HepG2 (cell line): ENCODE data around the gene ZNF773. TPM values are rescaled to one million over a fixed set of nuclear protein-coding genes. Genes with fewer than 3 reads are reported as not detected.

ENCODE experiments used
- CC2D1A ChIP-seq: sonication (generic); formaldehyde crosslinking; IDR thresholded peaks from 2 replicates; pipeline ENCODE4 v1.8.1; 2023; ENCODE audit warnings: mild to moderate bottlenecking, missing genetic modification reagents
- CEBPB ChIP-seq: IDR thresholded peaks from 2 replicates; pipeline ENCODE4 v1.6.1; 2011; ENCODE audit warnings: low read depth, low read length, improper control_type of control experiment, borderline replicate concordance
- EEA1 ChIP-seq: sonication (generic); formaldehyde crosslinking; IDR thresholded peaks from 2 replicates; pipeline ENCODE4 v1.5.1; 2020; ENCODE audit warnings: mild to moderate bottlenecking, missing genetic modification reagents, borderline replicate concordance
- ETV6 ChIP-seq: sonication (generic); formaldehyde crosslinking; conservative IDR thresholded peaks from 2 replicates; pipeline ENCODE4 v1.4.0; 2020; ENCODE audit warnings: missing genetic modification reagents
- FOXC1 ChIP-seq: sonication (generic); formaldehyde crosslinking; IDR thresholded peaks from 2 replicates; pipeline ENCODE4 v1.8.0; 2022; ENCODE audit warnings: mild to moderate bottlenecking, missing genetic modification reagents, borderline replicate concordance
- GFI1 ChIP-seq: sonication (generic); formaldehyde crosslinking; IDR thresholded peaks from 2 replicates; pipeline ENCODE4 v1.5.0; 2020; ENCODE audit warnings: missing genetic modification reagents, mild to moderate bottlenecking, borderline replicate concordance
- HNF4G ChIP-seq, 2 experiments: sonication (generic) in 1 of 2; formaldehyde crosslinking in 1 of 2; IDR thresholded peaks; 2 replicates each; pipeline versions ENCODE4 v1.4.0 to v1.6.1; 2011 to 2020; ENCODE audit warnings: borderline replicate concordance in 2 of 2, low read depth in 2 of 2, mild to moderate bottlenecking in 2 of 2, low read length in 1 of 2, missing genetic modification reagents in 1 of 2, moderate library complexity in 1 of 2
- JDP2 ChIP-seq: sonication (generic); formaldehyde crosslinking; IDR thresholded peaks from 2 replicates; pipeline ENCODE4 v1.8.1; 2022; ENCODE audit warnings: missing genetic modification reagents, borderline replicate concordance
- KDM3A ChIP-seq: IDR thresholded peaks from 2 replicates; pipeline ENCODE4 v1.6.1; 2018; ENCODE audit warnings: low read depth, missing compliant biosample characterization
- KLF11 ChIP-seq: IDR thresholded peaks from 2 replicates; pipeline ENCODE4 v1.6.1; 2016; ENCODE audit warnings: missing compliant biosample characterization
- MAFF ChIP-seq: IDR thresholded peaks from 2 replicates; pipeline ENCODE4 v1.6.1; 2011; ENCODE audit warnings: low read depth, low read length, improper control_type of control experiment
- MED1 ChIP-seq: sonication (generic); formaldehyde crosslinking; IDR thresholded peaks from 2 replicates; pipeline ENCODE4 v1.4.0; 2020; ENCODE audit warnings: missing genetic modification reagents
- MTF1 ChIP-seq: sonication (generic); formaldehyde crosslinking; IDR thresholded peaks from 2 replicates; pipeline ENCODE4 v1.5.0; 2020; ENCODE audit warnings: missing genetic modification reagents
- NFIB ChIP-seq: sonication (generic); formaldehyde crosslinking; IDR thresholded peaks from 2 replicates; pipeline ENCODE4 v1.9.0; 2021; ENCODE audit warnings: missing genetic modification reagents, mild to moderate bottlenecking, borderline replicate concordance
- NFYB ChIP-seq: sonication (generic); formaldehyde crosslinking; IDR thresholded peaks from 2 replicates; pipeline ENCODE4 v1.4.0; 2020; ENCODE audit warnings: missing genetic modification reagents
- PLRG1 ChIP-seq: fragments of 450-650 bp; conservative IDR thresholded peaks from 2 replicates; pipeline ENCODE4 v1.6.1; 2016
- RFXANK ChIP-seq: IDR thresholded peaks from 2 replicates; pipeline ENCODE4 v1.6.1; 2016
- SKI ChIP-seq: fragments of 450-650 bp; IDR thresholded peaks from one replicate; pipeline ENCODE4 v1.6.1; 2018; ENCODE audit warnings: mild to moderate bottlenecking; ENCODE audit not compliant: partially characterized antibody
- TBL1XR1 ChIP-seq: fragments of 150-350 bp; IDR thresholded peaks from 2 replicates; pipeline ENCODE4 v1.6.1; 2014; ENCODE audit warnings: borderline replicate concordance, low read length; ENCODE audit not compliant: partially characterized antibody
- TBX2 ChIP-seq: sonication (generic); formaldehyde crosslinking; IDR thresholded peaks from 2 replicates; pipeline ENCODE4 v1.5.0; 2020; ENCODE audit warnings: missing genetic modification reagents, mild to moderate bottlenecking, borderline replicate concordance
- YEATS2 ChIP-seq: sonication (generic); formaldehyde crosslinking; IDR thresholded peaks from 2 replicates; pipeline ENCODE4 v1.4.0; 2020; ENCODE audit warnings: missing genetic modification reagents, borderline replicate concordance
- ZNF501 ChIP-seq: sonication (generic); formaldehyde crosslinking; IDR thresholded peaks from 2 replicates; pipeline ENCODE4 v1.5.1; 2020; ENCODE audit warnings: mild to moderate bottlenecking, moderate library complexity, missing genetic modification reagents
- ZNF550 ChIP-seq: sonication (generic); formaldehyde crosslinking; IDR thresholded peaks from 2 replicates; pipeline ENCODE4 v1.4.0; 2020; ENCODE audit warnings: mild to moderate bottlenecking, missing genetic modification reagents, borderline replicate concordance
- ZNF660 ChIP-seq: sonication (generic); formaldehyde crosslinking; IDR thresholded peaks from 2 replicates; pipeline ENCODE4 v1.5.1; 2020; ENCODE audit warnings: mild to moderate bottlenecking, low read depth, missing genetic modification reagents, borderline replicate concordance
- ZNF709 ChIP-seq: sonication (generic); formaldehyde crosslinking; IDR thresholded peaks from 2 replicates; pipeline ENCODE4 v1.5.0; 2020; ENCODE audit warnings: mild to moderate bottlenecking, missing genetic modification reagents
- polyA plus RNA-seq, 8 experiments: library from polyadenylated mRNA; depleted of rRNA in 3 of 8; stranded (reverse) in 7 of 8; unstranded in 1 of 8; fragments of >200 nt; fragmentation: Illumina TruSeq in 4 of 8; extraction: Trizol in 4 of 8; gene quantifications; 2 replicates each; pipeline versions ENCODE4 v1.2.1 to v1.2.3, GENCODE V29; 2011 to 2016; ENCODE audit warnings: low read depth in 4 of 8, missing spikeins in 1 of 8, mixed read lengths in 1 of 8; ENCODE audit not compliant: insufficient read depth in 1 of 8
- total RNA-seq, 5 experiments: library from RNA; depleted of rRNA; stranded (reverse); fragments of >200 nt; fragmentation: Illumina TruSeq; extraction: Trizol; gene quantifications; 2 replicates each; pipeline ENCODE4 v1.2.3, GENCODE V29; 2016; ENCODE audit warnings: low read depth in 1 of 5
- TF ChIP-seq, protein P1 (sequence below): sonication (generic); formaldehyde crosslinking; IDR thresholded peaks from 2 replicates; pipeline ENCODE4 v1.4.0; 2020; ENCODE audit warnings: missing genetic modification reagents
- TF ChIP-seq, protein P2 (sequence below): conservative IDR thresholded peaks from 2 replicates; pipeline ENCODE4 v1.6.1; 2018; ENCODE audit warnings: missing genetic modification reagents

The ZNF773 gene
- total and polyA plus RNA-seq, 2 of the 13 experiments (the other 11 are each of a cell fraction or from before 2014, with no cell fraction given): 5.7 to 6.7 TPM

DNA sequence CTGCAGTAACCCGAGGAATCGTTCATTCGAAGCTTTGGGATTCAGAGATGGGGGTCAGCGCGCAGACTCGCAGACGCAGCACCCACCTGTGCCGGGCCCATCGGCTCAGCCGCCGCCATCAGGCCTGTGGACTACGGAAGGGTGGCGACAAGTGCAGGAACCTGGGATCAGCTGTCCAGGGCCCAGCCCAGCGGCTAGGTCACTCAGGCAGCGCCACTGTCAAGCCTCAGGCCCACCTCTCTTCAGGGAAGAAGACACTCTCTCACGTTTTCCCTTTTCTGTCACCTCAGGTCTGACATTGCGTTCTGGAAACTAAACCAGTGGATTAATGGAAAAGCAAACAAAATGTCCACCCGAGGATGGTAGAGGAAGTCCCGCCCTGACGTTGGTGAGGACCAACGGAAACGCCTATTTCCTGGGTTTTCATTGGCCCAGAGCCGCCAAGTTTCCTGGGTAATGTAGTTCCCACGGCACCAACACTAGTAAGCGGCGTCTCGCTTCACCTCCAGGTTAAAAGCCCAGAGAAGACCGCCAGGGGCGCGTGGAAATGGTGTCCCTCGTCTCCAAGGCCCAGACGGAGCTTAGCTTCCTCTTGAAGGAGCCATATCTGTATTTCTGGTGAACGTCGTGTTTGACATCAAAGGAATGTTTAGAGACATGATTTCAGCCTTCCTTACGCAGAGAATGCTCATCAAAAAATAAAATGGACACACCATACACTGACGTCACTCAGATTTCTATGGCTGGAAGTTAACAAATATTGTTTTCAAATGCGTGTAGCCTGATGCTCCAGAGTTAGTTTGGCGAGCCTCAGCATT is 22.3 kb upstream of the ZNF773 start, which contains the start of gene ZNF772 (continued):
- TF ChIP-seq CC2D1A (CRISPR knock-in tag): no peak
- no peak for TF ChIP-seq FOXC1 (CRISPR knock-in tag)
- no peak for TF ChIP-seq HNF4G (IDR thresholded peaks at IDR 0.05; ENCODE audit: borderline replicate concordance, low read depth, low read length)
- TF ChIP-seq HNF4G (CRISPR knock-in tag; IDR thresholded peaks at IDR 0.05; ENCODE audit: borderline replicate concordance, low read depth): no peak
- no peak for TF ChIP-seq ZNF660 (CRISPR knock-in tag)
- no peak for TF ChIP-seq ZNF550 (CRISPR knock-in tag)
- TF ChIP-seq YEATS2 (CRISPR knock-in tag): peak; percentile 78; the same call in 1 of the 2 replicates
- no peak for TF ChIP-seq TBL1XR1
- no peak for TF ChIP-seq TBX2 (CRISPR knock-in tag)
- TF ChIP-seq ZNF501: peak; percentile 82
- TF ChIP-seq, protein P1, sequence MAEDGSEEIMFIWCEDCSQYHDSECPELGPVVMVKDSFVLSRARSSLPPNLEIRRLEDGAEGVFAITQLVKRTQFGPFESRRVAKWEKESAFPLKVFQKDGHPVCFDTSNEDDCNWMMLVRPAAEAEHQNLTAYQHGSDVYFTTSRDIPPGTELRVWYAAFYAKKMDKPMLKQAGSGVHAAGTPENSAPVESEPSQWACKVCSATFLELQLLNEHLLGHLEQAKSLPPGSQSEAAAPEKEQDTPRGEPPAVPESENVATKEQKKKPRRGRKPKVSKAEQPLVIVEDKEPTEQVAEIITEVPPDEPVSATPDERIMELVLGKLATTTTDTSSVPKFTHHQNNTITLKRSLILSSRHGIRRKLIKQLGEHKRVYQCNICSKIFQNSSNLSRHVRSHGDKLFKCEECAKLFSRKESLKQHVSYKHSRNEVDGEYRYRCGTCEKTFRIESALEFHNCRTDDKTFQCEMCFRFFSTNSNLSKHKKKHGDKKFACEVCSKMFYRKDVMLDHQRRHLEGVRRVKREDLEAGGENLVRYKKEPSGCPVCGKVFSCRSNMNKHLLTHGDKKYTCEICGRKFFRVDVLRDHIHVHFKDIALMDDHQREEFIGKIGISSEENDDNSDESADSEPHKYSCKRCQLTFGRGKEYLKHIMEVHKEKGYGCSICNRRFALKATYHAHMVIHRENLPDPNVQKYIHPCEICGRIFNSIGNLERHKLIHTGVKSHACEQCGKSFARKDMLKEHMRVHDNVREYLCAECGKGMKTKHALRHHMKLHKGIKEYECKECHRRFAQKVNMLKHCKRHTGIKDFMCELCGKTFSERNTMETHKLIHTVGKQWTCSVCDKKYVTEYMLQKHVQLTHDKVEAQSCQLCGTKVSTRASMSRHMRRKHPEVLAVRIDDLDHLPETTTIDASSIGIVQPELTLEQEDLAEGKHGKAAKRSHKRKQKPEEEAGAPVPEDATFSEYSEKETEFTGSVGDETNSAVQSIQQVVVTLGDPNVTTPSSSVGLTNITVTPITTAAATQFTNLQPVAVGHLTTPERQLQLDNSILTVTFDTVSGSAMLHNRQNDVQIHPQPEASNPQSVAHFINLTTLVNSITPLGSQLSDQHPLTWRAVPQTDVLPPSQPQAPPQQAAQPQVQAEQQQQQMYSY: no peak
- no peak for TF ChIP-seq KLF11 (CRISPR knock-in tag)
- peak; percentile 75; the same call in 1 of the 2 replicates for TF ChIP-seq CEBPB
- no peak for TF ChIP-seq RFXANK (CRISPR knock-in tag)
- no peak for TF ChIP-seq NFIB (CRISPR knock-in tag)
- TF ChIP-seq SKI: no peak
- no peak for TF ChIP-seq MAFF
- TF ChIP-seq JDP2 (CRISPR knock-in tag): no peak
- TF ChIP-seq MTF1: no peak
- no peak for TF ChIP-seq PLRG1
- no peak for TF ChIP-seq KDM3A (CRISPR knock-in tag)
- TF ChIP-seq ZNF709 (CRISPR knock-in tag): no peak
- 0 out of 2 replicates have a peak, but pooled peaks have one; percentile 21 for TF ChIP-seq GFI1
- TF ChIP-seq, protein P2, sequence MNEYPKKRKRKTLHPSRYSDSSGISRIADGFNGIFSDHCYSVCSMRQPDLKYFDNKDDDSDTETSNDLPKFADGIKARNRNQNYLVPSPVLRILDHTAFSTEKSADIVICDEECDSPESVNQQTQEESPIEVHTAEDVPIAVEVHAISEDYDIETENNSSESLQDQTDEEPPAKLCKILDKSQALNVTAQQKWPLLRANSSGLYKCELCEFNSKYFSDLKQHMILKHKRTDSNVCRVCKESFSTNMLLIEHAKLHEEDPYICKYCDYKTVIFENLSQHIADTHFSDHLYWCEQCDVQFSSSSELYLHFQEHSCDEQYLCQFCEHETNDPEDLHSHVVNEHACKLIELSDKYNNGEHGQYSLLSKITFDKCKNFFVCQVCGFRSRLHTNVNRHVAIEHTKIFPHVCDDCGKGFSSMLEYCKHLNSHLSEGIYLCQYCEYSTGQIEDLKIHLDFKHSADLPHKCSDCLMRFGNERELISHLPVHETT (CRISPR knock-in tag): no peak
- peak; percentile 24; the same call in 1 of the 2 replicates for TF ChIP-seq MED1 (CRISPR knock-in tag)
- TF ChIP-seq ETV6 (CRISPR knock-in tag): no peak; the same call in 1 of the 2 replicates
- TF ChIP-seq NFYB (CRISPR knock-in tag): peak; percentile 93
- TF ChIP-seq EEA1: no peak
